Loucy (cell line): ENCODE data around the gene MARK3.

Source experiments
- H2AFZ ChIP-seq: fragments of 200-600 bp; sonication (generic); 2 replicates; pipeline ENCODE4 v1.6.0; 2016; ENCODE audit warnings: antibody characterized with exemption, mild to moderate bottlenecking, low read length, moderate library complexity
- H3F3A ChIP-seq: fragments of 200-600 bp; 2 replicates; pipeline ENCODE4 v1.6.0; 2016; ENCODE audit warnings: antibody characterized with exemption, low read depth, mild to moderate bottlenecking
- H3K27me3 ChIP-seq: fragments of 200-600 bp; sonication (generic); 2 replicates; pipeline ENCODE4 v1.6.1; 2014; ENCODE audit warnings: low read length, mild to moderate bottlenecking; ENCODE audit not compliant: insufficient read depth, poor library complexity, severe bottlenecking
- H3K36me3 ChIP-seq: fragments of 200-600 bp; sonication (generic); 2 replicates; pipeline ENCODE4 v1.6.1; 2016; ENCODE audit warnings: low read length; ENCODE audit not compliant: insufficient read depth
- H3K4me1 ChIP-seq: fragments of 200-600 bp; sonication (generic); 2 replicates; pipeline ENCODE4 v1.5.1; 2014; ENCODE audit warnings: low read length, mild to moderate bottlenecking; ENCODE audit not compliant: insufficient read depth, poor library complexity, severe bottlenecking
- H3K4me2 ChIP-seq: fragments of 200-600 bp; sonication (generic); 2 replicates; pipeline ENCODE4 v1.6.0; 2014; ENCODE audit warnings: antibody characterized with exemption, low read length, low read depth, mild to moderate bottlenecking; ENCODE audit not compliant: poor library complexity, severe bottlenecking
- H3K4me3 ChIP-seq: fragments of 200-600 bp; sonication (generic); 2 replicates; pipeline ENCODE4 v1.5.1; 2014; ENCODE audit warnings: low read length, mild to moderate bottlenecking, mixed read lengths; ENCODE audit not compliant: poor library complexity, severe bottlenecking
- H3K79me2 ChIP-seq: fragments of 200-600 bp; sonication (generic); 2 replicates; pipeline ENCODE4 v1.6.1; 2014; ENCODE audit warnings: low read length; ENCODE audit not compliant: insufficient read depth
- H3K9ac ChIP-seq: fragments of 200-600 bp; sonication (generic); 2 replicates; pipeline ENCODE4 v1.6.0; 2014; ENCODE audit warnings: mild to moderate bottlenecking, low read depth, low read length, moderate library complexity; ENCODE audit not compliant: poor library complexity, severe bottlenecking
- H3K9me2 ChIP-seq: fragments of 200-600 bp; sonication (generic); replicated peaks from 2 replicates; pipeline ENCODE4 v1.6.1; 2016; ENCODE audit warnings: low read depth, low read length, mixed read lengths
- H3K9me3 ChIP-seq: fragments of 200-600 bp; sonication (generic); 2 replicates; pipeline ENCODE4 v1.6.1; 2014; ENCODE audit warnings: mild to moderate bottlenecking, antibody characterized with exemption, low read length, low read depth; ENCODE audit not compliant: insufficient read depth
- H4K20me1 ChIP-seq: fragments of 200-600 bp; sonication (generic); 2 replicates; pipeline ENCODE4 v1.6.0; 2014; ENCODE audit warnings: antibody characterized with exemption, low read length, mild to moderate bottlenecking; ENCODE audit not compliant: insufficient read depth, poor library complexity, severe bottlenecking
- CTCF ChIP-seq: fragments of 200-600 bp; sonication (generic); conservative IDR thresholded peaks from 2 replicates; pipeline ENCODE4 v1.5.1; 2014; ENCODE audit warnings: mild to moderate bottlenecking, antibody characterized with exemption, low read length
- EZH2phosphoT487 ChIP-seq: fragments of 200-600 bp; IDR thresholded peaks from 2 replicates; pipeline ENCODE4 v1.6.1; 2018; ENCODE audit warnings: antibody characterized with exemption, mild to moderate bottlenecking, moderate library complexity, borderline replicate concordance

MARK3 gene

DNA sequence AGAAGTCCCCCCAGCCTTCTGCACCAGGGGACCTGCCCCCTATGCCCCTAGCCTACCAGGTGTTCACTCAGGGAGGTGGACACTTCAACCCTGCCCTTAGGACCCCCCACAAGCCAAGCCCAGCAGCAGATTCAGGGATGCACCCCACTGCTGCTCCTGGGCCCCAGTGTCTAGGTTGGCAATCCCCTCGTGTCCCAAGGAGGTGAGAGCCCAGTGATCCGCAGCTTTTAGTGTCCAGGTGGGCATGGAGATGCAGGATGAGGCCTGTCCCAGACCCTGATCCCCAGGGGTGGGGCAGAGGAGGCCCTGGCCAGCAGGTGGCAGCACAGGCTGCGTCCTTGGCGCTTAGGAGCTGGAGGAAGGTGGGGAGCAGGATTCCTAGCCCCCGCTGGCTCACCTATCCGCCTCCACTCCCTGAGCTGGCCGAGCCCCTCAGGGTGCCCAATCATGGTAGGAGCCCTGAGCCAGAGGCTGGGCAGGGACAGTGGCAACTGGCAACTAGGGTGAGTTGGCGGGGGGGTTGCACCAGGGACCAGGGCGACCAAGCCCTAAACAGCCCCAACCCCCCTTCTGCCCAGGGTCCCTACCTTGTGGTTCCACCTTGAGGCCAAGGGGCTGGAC lies 133.3 kb downstream of the MARK3 start:
- Histone ChIP-seq H3K36me3 (no peaks in the 10 kb centered on the region), H3F3A (no peaks in the 10 kb centered on the region), H3K9me2 (no peaks in the 10 kb centered on the region), H3K9ac (no peak overlapping the region), H3K79me2 (no peaks in the 10 kb centered on the region), H3K27me3 (no peaks in the 10 kb centered on the region), H2AFZ (no peak overlapping the region), H4K20me1 (no peaks in the 10 kb centered on the region), H3K4me2 (no peak overlapping the region), H3K4me1 (peaks cover 4% of the 10 kb centered on the region), H3K9me3 (no peaks in the 10 kb centered on the region), H3K4me3 (no peak overlapping the region)
- no peak for TF ChIP-seq EZH2phosphoT487
- peak; percentile 96 for TF ChIP-seq CTCF

DNA sequence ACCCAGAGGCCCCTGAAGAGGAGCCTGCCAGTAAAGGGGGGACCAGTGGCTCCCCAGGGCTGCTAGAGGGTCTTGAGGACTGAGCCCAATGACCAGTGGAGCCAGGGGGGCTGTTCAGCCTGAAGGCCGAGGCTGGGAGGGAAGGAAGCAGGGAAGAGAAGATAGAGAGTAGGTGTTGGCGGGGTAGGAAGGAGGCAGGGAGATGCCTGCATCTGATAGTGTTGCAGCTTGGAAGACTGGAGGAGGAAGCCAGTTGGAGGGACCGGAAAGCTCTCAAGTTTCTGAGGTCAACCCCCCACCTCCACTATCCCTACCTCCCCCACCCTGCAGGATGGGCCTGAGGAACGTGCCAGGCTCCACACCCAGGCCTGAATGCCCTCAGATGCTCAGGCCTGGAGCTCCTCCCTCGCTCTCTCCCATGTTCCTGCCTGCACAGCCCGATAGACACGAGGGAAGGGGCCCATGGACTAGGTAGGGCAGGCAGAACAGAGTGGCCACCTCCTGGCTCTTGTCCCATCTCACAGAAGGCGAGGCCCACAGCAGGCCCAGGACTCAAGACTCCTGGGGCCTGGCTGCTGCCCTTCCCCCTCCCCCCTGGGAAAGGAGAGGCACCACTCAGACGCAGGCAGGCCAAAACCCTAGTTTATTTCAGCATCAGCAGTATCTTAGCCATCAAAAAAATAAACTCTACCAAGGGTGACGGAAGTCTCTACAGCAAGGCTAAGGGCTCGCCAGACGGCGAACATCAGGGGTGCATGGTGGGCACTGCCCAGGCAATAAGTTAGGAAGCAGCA lies 134.0 kb downstream of the MARK3 start:
- no peaks in the 10 kb centered on the region for H3K27me3 ChIP-seq
- H3K9me3 ChIP-seq, result no peaks in the 10 kb centered on the region
- H3K79me2 ChIP-seq, result no peaks in the 10 kb centered on the region
- H3K4me3 ChIP-seq, result no peak overlapping the region
- H3K9ac ChIP-seq, result no peak overlapping the region
- no peaks in the 10 kb centered on the region for H3F3A ChIP-seq
- no peak for TF ChIP-seq CTCF
- no peak for TF ChIP-seq EZH2phosphoT487
- no peaks in the 10 kb centered on the region for H3K36me3 ChIP-seq
- no peak overlapping the region for H3K4me2 ChIP-seq
- H3K9me2 ChIP-seq, result no peaks in the 10 kb centered on the region
- no peak overlapping the region for H2AFZ ChIP-seq
- H4K20me1 ChIP-seq, result no peaks in the 10 kb centered on the region
- peaks cover 4% of the 10 kb centered on the region for H3K4me1 ChIP-seq

DNA sequence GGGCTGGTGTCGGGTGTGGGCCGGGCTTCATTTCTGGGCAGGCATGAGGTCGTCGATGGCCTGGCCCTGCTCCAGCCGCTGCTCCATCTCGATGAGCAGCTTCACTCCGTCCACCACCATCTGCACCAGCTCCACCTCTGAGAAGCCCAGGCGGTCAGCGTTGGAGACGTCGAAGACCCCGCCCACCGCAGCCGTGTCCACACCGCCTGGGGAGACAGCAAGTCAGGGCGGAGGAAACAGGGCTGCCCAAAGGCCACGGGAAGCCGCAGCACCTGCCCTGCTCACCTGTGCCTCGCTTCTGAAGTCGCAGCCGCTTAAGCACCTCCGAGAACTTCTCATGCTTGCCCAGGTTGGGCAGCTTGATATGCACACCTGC lies 134.6 kb downstream of the MARK3 start:
- Histone ChIP-seq H3K27me3 (no peaks in the 10 kb centered on the region), H3K4me3 (no peak overlapping the region), H3K79me2 (no peaks in the 10 kb centered on the region), H3K36me3 (no peaks in the 10 kb centered on the region), H3K4me1 (peaks cover 4% of the 10 kb centered on the region), H3K9me2 (no peaks in the 10 kb centered on the region), H2AFZ (no peak overlapping the region), H3F3A (no peaks in the 10 kb centered on the region), H3K4me2 (no peak overlapping the region), H4K20me1 (no peaks in the 10 kb centered on the region), H3K9ac (no peak overlapping the region), H3K9me3 (no peaks in the 10 kb centered on the region)
- TF ChIP-seq CTCF, result no peak
- TF ChIP-seq EZH2phosphoT487, result no peak
